ENCODE measurements around the gene LMOD1. TPM values are rescaled to one million over a fixed set of nuclear protein-coding genes. Genes with fewer than 3 reads are reported as not detected.
A peak's percentile ranks its signal among the peaks of the same experiment; 100 is the strongest.
"Not testable (repeated sequence)": the region's sequence is repeated elsewhere in the genome, so short reads cannot be mapped to it uniquely, and the experiment has no call there.

LMOD1 gene
- total RNA-seq, 2 donors from 2014 or later, result not detected

GRCh38 chr1:201912832-201913231, 33.5 kb downstream of the LMOD1 start:
- Mint-ChIP-seq H3K36me3 (ENCODE audit: low read depth) (no peaks in the 10 kb centered on the region), H3K27me3 (peaks cover 20% of the 10 kb centered on the region), H3K27ac (no peak overlapping the region), H3K4me3 (no peak overlapping the region), H3K4me1 (no peaks in the 10 kb centered on the region), H3K9me3 (no peaks in the 10 kb centered on the region)
- no peak for ATAC-seq (replicated peaks)

- Mint-ChIP-seq H3K36me3 (ENCODE audit: low read depth) (no peaks in the 10 kb centered on the region), H3K27ac (no peak overlapping the region), H3K4me3 (no peak overlapping the region), H3K27me3 (peaks cover 20% of the 10 kb centered on the region), H3K9me3 (no peaks in the 10 kb centered on the region), H3K4me1 (no peaks in the 10 kb centered on the region)
- ATAC-seq (replicated peaks), result no peak
Measured at GRCh38 chr1:201911826-201912571, 34.3 kb downstream of the LMOD1 start.

GRCh38 chr1:201907621-201908020, 38.7 kb downstream of the LMOD1 start:
- Mint-ChIP-seq H3K27ac (no peak overlapping the region), H3K9me3 (no peaks in the 10 kb centered on the region), H3K4me3 (no peak overlapping the region), H3K27me3 (peaks cover 3% of the 10 kb centered on the region), H3K4me1 (no peaks in the 10 kb centered on the region), H3K36me3 (ENCODE audit: low read depth) (no peaks in the 10 kb centered on the region)
- ATAC-seq (replicated peaks), result no peak

- Mint-ChIP-seq H3K9me3 (no peaks in the 10 kb centered on the region), H3K4me1 (no peaks in the 10 kb centered on the region), H3K27ac (no peak overlapping the region), H3K36me3 (ENCODE audit: low read depth) (no peaks in the 10 kb centered on the region), H3K4me3 (no peak overlapping the region), H3K27me3 (peaks cover 3% of the 10 kb centered on the region)
- ATAC-seq (replicated peaks), result no peak
Measured at GRCh38 chr1:201906336-201906735, 40.0 kb downstream of the LMOD1 start.

- Mint-ChIP-seq H3K27me3 (peaks cover 3% of the 10 kb centered on the region), H3K36me3 (ENCODE audit: low read depth) (no peaks in the 10 kb centered on the region), H3K4me3 (no peak overlapping the region), H3K4me1 (no peaks in the 10 kb centered on the region), H3K27ac (no peak overlapping the region), H3K9me3 (no peaks in the 10 kb centered on the region)
- peak; percentile 67 for ATAC-seq (replicated peaks)
Measured at GRCh38 chr1:201905234-201905890, 41.0 kb downstream of the LMOD1 start.

GRCh38 chr1:201904579-201904978, 41.8 kb downstream of the LMOD1 start:
- no peaks in the 10 kb centered on the region for H3K4me1 Mint-ChIP-seq
- no peak for ATAC-seq (replicated peaks)
- no peaks in the 10 kb centered on the region for H3K9me3 Mint-ChIP-seq
- peaks cover 7% of the 10 kb centered on the region for H3K27me3 Mint-ChIP-seq
- H3K27ac Mint-ChIP-seq, result no peak overlapping the region
- H3K36me3 Mint-ChIP-seq (ENCODE audit: low read depth), result no peaks in the 10 kb centered on the region
- H3K4me3 Mint-ChIP-seq, result no peak overlapping the region

- Mint-ChIP-seq H3K36me3 (ENCODE audit: low read depth) (no peaks in the 10 kb centered on the region), H3K4me1 (no peaks in the 10 kb centered on the region), H3K27ac (no peak overlapping the region), H3K9me3 (no peaks in the 10 kb centered on the region), H3K27me3 (peaks cover 5% of the 10 kb centered on the region), H3K4me3 (no peak overlapping the region)
- ATAC-seq (replicated peaks), result no peak
Measured at GRCh38 chr1:201903135-201903534, 43.2 kb downstream of the LMOD1 start.

GRCh38 chr1:201902198-201902597, 44.1 kb downstream of the LMOD1 start:
- no peak for ATAC-seq (replicated peaks)
- H3K36me3 Mint-ChIP-seq (ENCODE audit: low read depth), result no peaks in the 10 kb centered on the region
- peaks cover 5% of the 10 kb centered on the region for H3K27me3 Mint-ChIP-seq
- no peaks in the 10 kb centered on the region for H3K4me1 Mint-ChIP-seq
- H3K9me3 Mint-ChIP-seq, result no peaks in the 10 kb centered on the region
- H3K27ac Mint-ChIP-seq, result no peak overlapping the region
- no peak overlapping the region for H3K4me3 Mint-ChIP-seq

- not testable (repeated sequence) for H3K27ac Mint-ChIP-seq; H3K36me3 Mint-ChIP-seq (ENCODE audit: low read depth); H3K4me3 Mint-ChIP-seq; H3K27me3 Mint-ChIP-seq; H3K9me3 Mint-ChIP-seq; ATAC-seq (replicated peaks); H3K4me1 Mint-ChIP-seq
Measured at GRCh38 chr1:201901036-201901435, 45.3 kb downstream of the LMOD1 start.

- peaks cover 5% of the 10 kb centered on the region for H3K27me3 Mint-ChIP-seq
- no peaks in the 10 kb centered on the region for H3K36me3 Mint-ChIP-seq (ENCODE audit: low read depth)
- ATAC-seq (replicated peaks), result no peak
- no peak overlapping the region for H3K27ac Mint-ChIP-seq
- H3K9me3 Mint-ChIP-seq, result no peaks in the 10 kb centered on the region
- H3K4me1 Mint-ChIP-seq, result peaks cover 6% of the 10 kb centered on the region
- H3K4me3 Mint-ChIP-seq, result no peak overlapping the region
Measured at GRCh38 chr1:201900476-201900875, 45.9 kb downstream of the LMOD1 start.

- H3K4me3 Mint-ChIP-seq, result no peak overlapping the region
- no peaks in the 10 kb centered on the region for H3K9me3 Mint-ChIP-seq
- H3K4me1 Mint-ChIP-seq, result peaks cover 6% of the 10 kb centered on the region
- H3K36me3 Mint-ChIP-seq (ENCODE audit: low read depth), result no peaks in the 10 kb centered on the region
- peaks cover 5% of the 10 kb centered on the region for H3K27me3 Mint-ChIP-seq
- no peak for ATAC-seq (replicated peaks)
- H3K27ac Mint-ChIP-seq, result no peak overlapping the region
Measured at GRCh38 chr1:201899683-201900429, 46.5 kb downstream of the LMOD1 start.

- Mint-ChIP-seq H3K9me3 (no peaks in the 10 kb centered on the region), H3K4me3 (no peak overlapping the region), H3K4me1 (peaks cover 6% of the 10 kb centered on the region), H3K27me3 (peaks cover 5% of the 10 kb centered on the region), H3K27ac (no peak overlapping the region), H3K36me3 (ENCODE audit: low read depth) (no peaks in the 10 kb centered on the region)
- ATAC-seq (replicated peaks), result no peak
Measured at GRCh38 chr1:201898992-201899391, 47.4 kb downstream of the LMOD1 start.

GRCh38 chr1:201898240-201898894, 48.0 kb downstream of the LMOD1 start:
- Mint-ChIP-seq H3K4me1 (peaks cover 6% of the 10 kb centered on the region), H3K9me3 (no peaks in the 10 kb centered on the region), H3K36me3 (ENCODE audit: low read depth) (no peaks in the 10 kb centered on the region), H3K4me3 (no peak overlapping the region), H3K27me3 (peaks cover 11% of the 10 kb centered on the region), H3K27ac (no peak overlapping the region)
- no peak for ATAC-seq (replicated peaks)

GRCh38 chr1:201896951-201897391, 49.4 kb downstream of the LMOD1 start:
- no peaks in the 10 kb centered on the region for H3K36me3 Mint-ChIP-seq (ENCODE audit: low read depth)
- H3K9me3 Mint-ChIP-seq, result no peaks in the 10 kb centered on the region
- H3K27ac Mint-ChIP-seq, result no peak overlapping the region
- ATAC-seq (replicated peaks), result no peak
- peaks cover 20% of the 10 kb centered on the region for H3K27me3 Mint-ChIP-seq
- no peak overlapping the region for H3K4me3 Mint-ChIP-seq
- peaks cover 6% of the 10 kb centered on the region for H3K4me1 Mint-ChIP-seq

Data from activated T-helper 17 cell treated with anti-CD3 and anti-CD28 coated beads, Interleukin-2, amount 50 U/mL, for 72 hours (primary cell).